ENCODE data around the gene FLOT1. TPM values are rescaled to one million over a fixed set of nuclear protein-coding genes. Genes with fewer than 3 reads are reported as not detected.

Gene FLOT1
- total and polyA plus RNA-seq, 2 of the 13 experiments (the other 11 are each of a cell fraction or from before 2014, with no cell fraction given): 82.3 to 130 TPM

GRCh38 chr6:30741789-30742315 lies 635 bp downstream of the FLOT1 start (continued):
- TF ChIP-seq ZHX1 (CRISPR knock-in tag; IDR thresholded peaks at IDR 0.05; ENCODE audit: low read depth) (no peak), ZNF124 (CRISPR knock-in tag; IDR thresholded peaks at IDR 0.05) (0 out of 2 replicates have a peak, but pooled peaks have one; percentile 15), CCDC6 (CRISPR knock-in tag; IDR thresholded peaks at IDR 0.05) (no peak), GLMP (CRISPR knock-in tag; IDR thresholded peaks at IDR 0.05; ENCODE audit: borderline replicate concordance) (no peak), RFX3 (CRISPR knock-in tag; IDR thresholded peaks at IDR 0.05) (no peak), ZNF879 (CRISPR knock-in tag; IDR thresholded peaks at IDR 0.05) (peak; percentile 5; the same call in 1 of the 2 replicates), E2F5 (CRISPR knock-in tag; conservative IDR thresholded peaks at IDR 0.05) (no peak), TBL1XR1 (IDR thresholded peaks at IDR 0.05; ENCODE audit: borderline replicate concordance, low read length, partially characterized antibody) (no peak), HNRNPH1 (optimal IDR thresholded peaks at IDR 0.05; ENCODE audit: low read depth, low read length) (no peak), ONECUT2 (CRISPR knock-in tag; IDR thresholded peaks at IDR 0.05) (peak; percentile 6; the same call in 1 of the 2 replicates), ZBTB7A (CRISPR knock-in tag; IDR thresholded peaks at IDR 0.05) (no peak), THAP7 (CRISPR knock-in tag; IDR thresholded peaks at IDR 0.05) (no peak), CC2D1A (CRISPR knock-in tag; IDR thresholded peaks at IDR 0.05) (no peak), ZNF580 (CRISPR knock-in tag; IDR thresholded peaks at IDR 0.05; ENCODE audit: borderline replicate concordance, low read depth) (no peak), ZKSCAN5 (CRISPR knock-in tag; IDR thresholded peaks at IDR 0.05) (peak; percentile 6; the same call in 1 of the 2 replicates), NFIC (IDR thresholded peaks at IDR 0.05; ENCODE audit: low read length) (no peak; the same call in 1 of the 2 replicates), ZNF501 (CRISPR knock-in tag; IDR thresholded peaks at IDR 0.05) (no peak), ZSCAN22 (CRISPR knock-in tag; IDR thresholded peaks at IDR 0.05) (no peak), ZNF670 (CRISPR knock-in tag; IDR thresholded peaks at IDR 0.05; ENCODE audit: borderline replicate concordance) (0 out of 2 replicates have a peak, but pooled peaks have one; percentile 23), ZNF280B (CRISPR knock-in tag; IDR thresholded peaks at IDR 0.05; ENCODE audit: borderline replicate concordance) (no peak), EZH2 (conservative IDR thresholded peaks at IDR 0.05; ENCODE audit: low read depth, low read length) (no peak), GATAD2A (CRISPR knock-in tag; IDR thresholded peaks at IDR 0.05) (no peak), ZFP1 (CRISPR knock-in tag; IDR thresholded peaks at IDR 0.05) (no peak), ZNF205 (CRISPR knock-in tag; IDR thresholded peaks at IDR 0.05) (no peak), TEAD2 (CRISPR knock-in tag; IDR thresholded peaks at IDR 0.05) (no peak), NKX3-1 (CRISPR knock-in tag; IDR thresholded peaks at IDR 0.05) (peak; percentile 87; the same call in 1 of the 2 replicates)
